ENCODE measurements around the gene TNK2. TPM values are rescaled to one million over a fixed set of nuclear protein-coding genes. Genes with fewer than 3 reads are reported as not detected.

Gene TNK2
- polyA plus RNA-seq, 3 donors = 0.84 to 131 (median 1.8) TPM

GRCh38 chr3:195932418-195933043, 24.2 kb upstream of the TNK2 start:
- Histone ChIP-seq H3K27ac (ENCODE audit: low read depth in 1 of 2, low read length in 2 of 2) (no peak overlapping the region), H3K27me3 (ENCODE audit: control insufficient read depth in 2 of 2, insufficient read depth in 2 of 2, low read length in 2 of 2) (peaks cover 0 to 2% of the 10 kb centered on the region in 2 donors), H3K79me2 (ENCODE audit: insufficient read depth, low read length) (no peaks in the 10 kb centered on the region), H3K36me3 (replicated peaks in 1 of 2; ENCODE audit: control insufficient read depth in 1 of 2, insufficient read depth in 2 of 2, low read length in 2 of 2) (no peaks in the 10 kb centered on the region), H3K4me2 (replicated peaks; ENCODE audit: extremely low read depth, low read length, poor library complexity, severe bottlenecking) (no peak overlapping the region), H3K4me1 (ENCODE audit: control insufficient read depth in 1 of 2, insufficient read depth in 2 of 2, low read length in 2 of 2) (no peaks in the 10 kb centered on the region), H2AFZ (ENCODE audit: insufficient read depth, low read depth, low read length, poor library complexity, severe bottlenecking) (no peak overlapping the region), H3K4me3 (replicated peaks in 1 of 3; ENCODE audit: low read depth in 2 of 3, low read length in 3 of 3) (no peak overlapping the region), H4K20me1 (ENCODE audit: insufficient read depth, low read length) (no peaks in the 10 kb centered on the region), H3K9me3 (replicated peaks in 1 of 2; ENCODE audit: control insufficient read depth in 1 of 2, insufficient read depth in 1 of 2, low read length in 2 of 2) (no peaks in the 10 kb centered on the region), H3K9ac (ENCODE audit: insufficient read depth, low read length, poor library complexity, severe bottlenecking) (no peak overlapping the region)
- H3K4me1 Mint-ChIP-seq = peaks cover 2% of the 10 kb centered on the region
- 100% methylated on average over 4 of the region's 9 CpGs for WGBS (ENCODE audit: insufficient coverage)
- peaks cover 4 to 7% (median 6%) of the 10 kb centered on the region in 3 donors for H3K27me3 Mint-ChIP-seq (ENCODE audit: low read depth in 3 of 3)
- DNase-seq = no peak
- peaks cover 0 to 2% (median 0%) of the 10 kb centered on the region in 7 donors for H3K9me3 Mint-ChIP-seq
- TF ChIP-seq, protein P1, sequence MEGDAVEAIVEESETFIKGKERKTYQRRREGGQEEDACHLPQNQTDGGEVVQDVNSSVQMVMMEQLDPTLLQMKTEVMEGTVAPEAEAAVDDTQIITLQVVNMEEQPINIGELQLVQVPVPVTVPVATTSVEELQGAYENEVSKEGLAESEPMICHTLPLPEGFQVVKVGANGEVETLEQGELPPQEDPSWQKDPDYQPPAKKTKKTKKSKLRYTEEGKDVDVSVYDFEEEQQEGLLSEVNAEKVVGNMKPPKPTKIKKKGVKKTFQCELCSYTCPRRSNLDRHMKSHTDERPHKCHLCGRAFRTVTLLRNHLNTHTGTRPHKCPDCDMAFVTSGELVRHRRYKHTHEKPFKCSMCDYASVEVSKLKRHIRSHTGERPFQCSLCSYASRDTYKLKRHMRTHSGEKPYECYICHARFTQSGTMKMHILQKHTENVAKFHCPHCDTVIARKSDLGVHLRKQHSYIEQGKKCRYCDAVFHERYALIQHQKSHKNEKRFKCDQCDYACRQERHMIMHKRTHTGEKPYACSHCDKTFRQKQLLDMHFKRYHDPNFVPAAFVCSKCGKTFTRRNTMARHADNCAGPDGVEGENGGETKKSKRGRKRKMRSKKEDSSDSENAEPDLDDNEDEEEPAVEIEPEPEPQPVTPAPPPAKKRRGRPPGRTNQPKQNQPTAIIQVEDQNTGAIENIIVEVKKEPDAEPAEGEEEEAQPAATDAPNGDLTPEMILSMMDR (IDR thresholded peaks at IDR 0.05) = no peak
- H3K4me3 Mint-ChIP-seq = no peak overlapping the region
- H3K36me3 Mint-ChIP-seq = no peaks in the 10 kb centered on the region
- intact Hi-C loops (cut with micrococcal nuclease) = no loop called here
- H3K27ac Mint-ChIP-seq = peak overlapping the region in 1 of 7 donors; percentile 32

DNA sequence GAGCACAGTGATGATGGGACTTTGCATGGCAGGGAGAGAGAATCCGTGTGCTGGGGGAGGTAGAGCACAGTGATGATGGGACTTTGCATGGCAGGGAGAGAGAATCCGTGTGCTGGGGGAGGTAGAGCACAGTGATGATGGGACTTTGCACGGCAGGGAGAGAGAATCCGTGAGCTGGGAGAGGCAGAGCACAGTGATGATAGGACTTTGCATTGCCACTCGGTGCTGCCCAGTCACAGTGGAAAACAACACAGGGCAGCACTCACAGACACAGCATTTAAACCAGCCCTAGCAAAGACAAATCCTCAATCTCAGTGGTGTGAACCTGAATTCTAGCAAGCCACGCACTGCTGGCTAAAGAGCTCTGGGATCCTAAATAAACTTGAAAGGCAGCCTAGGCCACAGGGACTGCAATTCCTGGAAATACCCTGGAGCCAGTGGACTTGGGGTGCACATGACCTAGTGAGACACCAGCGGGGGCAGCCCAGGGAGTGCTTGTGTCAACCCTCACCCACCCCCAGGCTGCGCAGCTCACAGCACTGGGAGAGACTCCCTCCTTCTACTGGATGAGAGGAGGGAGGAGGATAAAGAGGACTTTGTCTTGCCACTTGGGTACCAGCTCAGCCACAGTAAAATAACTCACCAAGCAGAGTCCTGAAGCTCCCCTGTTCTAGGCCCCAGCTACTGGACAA, 23.4 kb upstream of the TNK2 start:
- intact Hi-C loops (cut with micrococcal nuclease) = no loop called here
- WGBS (ENCODE audit: insufficient coverage) = 95% methylated on average over 2 of the region's 8 CpGs

More for the DNA sequence above, 23.4 kb upstream of the TNK2 start:
- H4K20me1 ChIP-seq (ENCODE audit: insufficient read depth, low read length) = no peaks in the 10 kb centered on the region
- no peak overlapping the region for H3K27ac Mint-ChIP-seq
- no peak overlapping the region for H3K4me3 Mint-ChIP-seq
- H3K36me3 Mint-ChIP-seq = no peaks in the 10 kb centered on the region
- no peaks in the 10 kb centered on the region for H3K4me1 ChIP-seq (ENCODE audit: control insufficient read depth in 1 of 2, insufficient read depth in 2 of 2, low read length in 2 of 2)
- H3K4me1 Mint-ChIP-seq = peaks cover 2% of the 10 kb centered on the region
- no peak overlapping the region for H3K9ac ChIP-seq (ENCODE audit: insufficient read depth, low read length, poor library complexity, severe bottlenecking)
- no peaks in the 10 kb centered on the region for H3K36me3 ChIP-seq (replicated peaks in 1 of 2; ENCODE audit: control insufficient read depth in 1 of 2, insufficient read depth in 2 of 2, low read length in 2 of 2)
- H3K4me3 ChIP-seq (replicated peaks in 1 of 3; ENCODE audit: low read depth in 2 of 3, low read length in 3 of 3) = no peak overlapping the region
- H3K27me3 ChIP-seq (ENCODE audit: control insufficient read depth in 2 of 2, insufficient read depth in 2 of 2, low read length in 2 of 2) = peaks cover 0 to 2% of the 10 kb centered on the region in 2 donors
- peaks cover 4 to 7% (median 6%) of the 10 kb centered on the region in 3 donors for H3K27me3 Mint-ChIP-seq (ENCODE audit: low read depth in 3 of 3)
- DNase-seq = no peak
- H3K9me3 ChIP-seq (replicated peaks in 1 of 2; ENCODE audit: control insufficient read depth in 1 of 2, insufficient read depth in 1 of 2, low read length in 2 of 2) = no peaks in the 10 kb centered on the region
- H2AFZ ChIP-seq (ENCODE audit: insufficient read depth, low read depth, low read length, poor library complexity, severe bottlenecking) = no peak overlapping the region
- no peak overlapping the region for H3K27ac ChIP-seq (ENCODE audit: low read depth in 1 of 2, low read length in 2 of 2)
- TF ChIP-seq, protein P1 (IDR thresholded peaks at IDR 0.05) = no peak
- no peaks in the 10 kb centered on the region for H3K79me2 ChIP-seq (ENCODE audit: insufficient read depth, low read length)
- no peak overlapping the region for H3K4me2 ChIP-seq (replicated peaks; ENCODE audit: extremely low read depth, low read length, poor library complexity, severe bottlenecking)
- peaks cover 0 to 2% (median 0%) of the 10 kb centered on the region in 7 donors for H3K9me3 Mint-ChIP-seq

All from CD14-positive monocyte (primary cell).